Sigmoid colon (tissue), 7 donors: Measurements from ENCODE around the gene PIM3. TPM values are rescaled to one million over a fixed set of nuclear protein-coding genes. Genes with fewer than 3 reads are reported as not detected.

Source experiments
- DNase-seq: peaks from one replicate; pipeline ENCODE4 v3.0.0-alpha.2; 2019
- H3K27ac ChIP-seq, 4 donors: fragments of 200-600 bp; sonication (generic); one replicate each; pipeline ENCODE4 v1.5.1; 2016 to 2019; ENCODE audit warnings: mild to moderate bottlenecking in 1 of 4
- H3K27me3 ChIP-seq, 3 donors: fragments of 200-600 bp; sonication (generic); one replicate each; pipeline ENCODE4 v1.5.1; 2019; ENCODE audit warnings: mild to moderate bottlenecking in 1 of 3
- H3K36me3 ChIP-seq, 4 donors: fragments of 200-600 bp; sonication (generic); one replicate each; pipeline ENCODE4 v1.5.1; 2016 to 2019
- H3K4me1 ChIP-seq, 4 donors: fragments of 200-600 bp; sonication (generic); one replicate each; pipeline ENCODE4 v1.5.1; 2017 to 2019
- H3K4me3 ChIP-seq, 4 donors: fragments of 200-600 bp; sonication (generic); one replicate each; pipeline ENCODE4 v1.5.1; 2017 to 2019; ENCODE audit warnings: mild to moderate bottlenecking in 2 of 4, moderate library complexity in 1 of 4
- H3K9me3 ChIP-seq, 4 donors: fragments of 200-600 bp in 3 of 4; sonication (generic) in 3 of 4; one replicate each; pipeline versions ENCODE4 v1.5.1 to v1.6.1; 2013 to 2019
- EP300 ChIP-seq, 4 donors: sonication (generic); formaldehyde crosslinking; IDR thresholded peaks; one replicate each; pipeline ENCODE4 v1.6.1; 2017; ENCODE audit warnings: antibody characterized with exemption in 4 of 4
- POLR2A ChIP-seq, 2 donors: fragments of 450-650 bp; IDR thresholded peaks; one replicate each; pipeline ENCODE4 v1.6.1; 2016; ENCODE audit warnings: antibody characterized with exemption in 2 of 2, mild to moderate bottlenecking in 2 of 2, moderate library complexity in 2 of 2
- POLR2AphosphoS5 ChIP-seq, 4 donors: sonication (generic); formaldehyde crosslinking; IDR thresholded peaks; one replicate each; pipeline ENCODE4 v1.6.1; 2017; ENCODE audit warnings: antibody characterized with exemption in 4 of 4
- WGBS, 2 donors: extraction: QIAGEN DNeasy Blood & Tissue Kit; methylation state at CpG; one replicate each; pipeline ENCODE4 v1.1.7; 2013; 5-methylcytosine and 5-hydroxymethylcytosine counted together
- intact Hi-C: fragments of 100-400 bp; cut with DNase I; formaldehyde crosslinking; loops from one replicate; pipeline ENCODE4 v1.15.1; 2023
- polyA plus RNA-seq, 3 donors: library from polyadenylated mRNA; stranded (reverse); fragments of 200-250 nt; gene quantifications; one replicate each; pipeline ENCODE4 v1.2.3, GENCODE V29; 2013
- total RNA-seq, 4 donors: library from RNA; depleted of rRNA; stranded (reverse); fragments of >200 nt; gene quantifications; one replicate each; pipeline ENCODE4 v1.1.0, GENCODE V29; 2016
- TF ChIP-seq, protein P1 (sequence below), 4 experiments: fragments of 450-650 bp in 3 of 4; fragments of 200-600 bp in 1 of 4; IDR thresholded peaks; one replicate each; pipeline ENCODE4 v1.5.1; 2016 to 2019; ENCODE audit warnings: antibody characterized with exemption in 4 of 4, mild to moderate bottlenecking in 3 of 4, moderate library complexity in 2 of 4
- donor health status: healthy with polysubstance abuse.
- donor health status: Bipolar disorder and iron deficiency.
- donor health status: healthy.

The PIM3 gene
- total RNA-seq (10 to 100 TPM; 26.3 to 50.0 (median 41.8) TPM), polyA plus RNA-seq (100 to 1,000 TPM in 1 of 3 donors, 10 to 100 TPM in 2; 34.8 to 126 (median 60.1) TPM)

- intact Hi-C loops: loop anchor here (1.0 to 10.0 kb wide), 5 partner anchors 24 to 224 kb away; partner anchors contain the start of genes ALG12, BRD1, CRELD2 and TRABD
- TF ChIP-seq, protein P1, sequence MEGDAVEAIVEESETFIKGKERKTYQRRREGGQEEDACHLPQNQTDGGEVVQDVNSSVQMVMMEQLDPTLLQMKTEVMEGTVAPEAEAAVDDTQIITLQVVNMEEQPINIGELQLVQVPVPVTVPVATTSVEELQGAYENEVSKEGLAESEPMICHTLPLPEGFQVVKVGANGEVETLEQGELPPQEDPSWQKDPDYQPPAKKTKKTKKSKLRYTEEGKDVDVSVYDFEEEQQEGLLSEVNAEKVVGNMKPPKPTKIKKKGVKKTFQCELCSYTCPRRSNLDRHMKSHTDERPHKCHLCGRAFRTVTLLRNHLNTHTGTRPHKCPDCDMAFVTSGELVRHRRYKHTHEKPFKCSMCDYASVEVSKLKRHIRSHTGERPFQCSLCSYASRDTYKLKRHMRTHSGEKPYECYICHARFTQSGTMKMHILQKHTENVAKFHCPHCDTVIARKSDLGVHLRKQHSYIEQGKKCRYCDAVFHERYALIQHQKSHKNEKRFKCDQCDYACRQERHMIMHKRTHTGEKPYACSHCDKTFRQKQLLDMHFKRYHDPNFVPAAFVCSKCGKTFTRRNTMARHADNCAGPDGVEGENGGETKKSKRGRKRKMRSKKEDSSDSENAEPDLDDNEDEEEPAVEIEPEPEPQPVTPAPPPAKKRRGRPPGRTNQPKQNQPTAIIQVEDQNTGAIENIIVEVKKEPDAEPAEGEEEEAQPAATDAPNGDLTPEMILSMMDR (IDR thresholded peaks at IDR 0.05): no peak
- TF ChIP-seq POLR2AphosphoS5 (IDR thresholded peaks at IDR 0.05) (peak; percentile 73 to 92 (median 80)), POLR2A (IDR thresholded peaks at IDR 0.05) (peak; percentile 32 to 89)
- no peaks in the 10 kb centered on the region for H3K9me3 ChIP-seq
- 1% methylated on average over 137 of the region's 137 CpGs for WGBS, 2 donors
- peak; percentile 97 for DNase-seq
- no peaks in the 10 kb centered on the region for H3K27me3 ChIP-seq
- peak within 1 kb of the TSS; percentile 67 to 96 (median 82) for H3K4me3 ChIP-seq
- peak within 1 kb of the TSS; percentile 89 to 99 (median 96) for H3K27ac ChIP-seq
- H3K36me3 ChIP-seq: peaks cover 11 to 24% (median 16%) of the 10 kb centered on the region in 4 donors
- H3K4me1 ChIP-seq: peaks cover 0 to 51% (median 34%) of the 10 kb centered on the region in 4 donors
Measured at GRCh38 chr22:49960159-49961004, at the start of gene PIM3. Gene PIM3 (plus strand): TSS chr22:49960772. CDS start chr22:49960948, 176 bp downstream.

DNA sequence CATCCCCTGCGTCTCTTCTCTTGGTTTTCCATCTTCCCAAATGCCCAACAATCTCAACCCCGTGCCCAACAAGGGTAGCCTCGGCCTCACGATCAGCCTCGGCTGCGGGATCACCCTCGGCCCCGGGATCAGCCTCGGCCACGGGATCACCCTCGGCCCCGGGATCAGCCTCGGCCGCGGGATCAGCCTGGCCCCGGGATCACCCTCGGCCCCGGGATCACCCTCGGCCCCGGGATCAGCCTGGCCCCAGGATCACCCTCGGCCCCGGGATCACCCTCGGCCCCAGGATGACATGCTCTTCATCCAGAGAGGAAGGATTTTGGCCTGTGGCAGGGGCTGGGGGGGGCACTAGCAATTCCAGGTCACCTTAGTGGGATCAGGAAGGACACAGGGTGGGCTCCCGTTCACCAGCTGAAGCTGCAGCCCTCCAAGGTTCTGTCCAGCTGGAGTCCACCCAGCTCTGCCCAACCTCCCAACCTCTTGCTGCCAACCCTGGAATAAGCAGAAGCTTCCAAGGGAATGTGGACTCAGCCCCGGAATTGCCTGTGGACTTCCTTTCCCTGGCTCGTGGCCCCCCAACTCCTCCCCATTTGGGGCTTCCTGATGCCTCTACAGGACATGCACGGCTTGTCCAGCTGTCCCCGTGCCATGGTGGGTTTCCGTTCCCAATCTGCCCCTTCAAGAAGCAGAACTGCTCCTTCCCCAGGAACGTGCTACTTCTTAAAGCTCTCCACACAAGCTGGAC, 48.5 kb upstream of the PIM3 start:
- intact Hi-C loops: loop anchor here (10.0 kb wide), 1 partner anchor 117 kb away; no protein-coding TSS in a partner anchor
- WGBS, 2 donors: 95 to 97% methylated on average over 30 of the region's 30 CpGs
- no peaks in the 10 kb centered on the region for H3K9me3 ChIP-seq
- no peak for DNase-seq
- peaks cover 11 to 63% (median 21%) of the 10 kb centered on the region in 4 donors for H3K36me3 ChIP-seq
- TF ChIP-seq POLR2A (IDR thresholded peaks at IDR 0.05) (no peak), EP300 (IDR thresholded peaks at IDR 0.05) (no peak), POLR2AphosphoS5 (IDR thresholded peaks at IDR 0.05) (no peak)
- TF ChIP-seq, protein P1 (IDR thresholded peaks at IDR 0.05): no peak
- no peak overlapping the region for H3K27ac ChIP-seq
- H3K27me3 ChIP-seq: no peaks in the 10 kb centered on the region
- H3K4me3 ChIP-seq: no peak overlapping the region
- peaks cover 0 to 6% (median 4%) of the 10 kb centered on the region in 4 donors for H3K4me1 ChIP-seq

DNA sequence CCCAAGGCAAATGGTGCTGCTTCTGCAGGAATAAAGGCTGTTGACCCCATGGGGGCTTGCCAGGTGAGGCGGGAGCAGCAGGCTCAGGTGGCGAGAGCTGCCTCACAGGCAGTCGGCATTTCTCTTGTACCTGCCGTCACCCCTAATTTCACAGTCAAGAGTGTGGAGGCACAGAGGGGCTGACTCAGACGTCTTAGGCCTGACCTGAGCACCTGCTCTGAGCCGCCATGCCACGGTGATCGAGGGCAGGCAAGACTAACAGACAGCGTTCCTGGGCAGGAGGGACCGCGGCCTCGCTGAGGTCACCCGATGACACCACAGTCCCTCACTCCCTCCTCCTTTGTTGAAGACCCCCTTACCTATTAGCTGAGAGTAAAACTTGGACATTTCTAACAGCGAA, 47.5 kb upstream of the PIM3 start:
- peaks cover 1 to 53% (median 13%) of the 10 kb centered on the region in 4 donors for H3K36me3 ChIP-seq
- no peak overlapping the region for H3K27ac ChIP-seq
- DNase-seq: no peak
- 97% methylated on average over 14 of the region's 14 CpGs for WGBS, 2 donors
- peaks cover 0 to 14% (median 12%) of the 10 kb centered on the region in 4 donors for H3K4me1 ChIP-seq
- H3K4me3 ChIP-seq: no peak overlapping the region
- no peaks in the 10 kb centered on the region for H3K27me3 ChIP-seq
- intact Hi-C loops: loop anchor here (10.0 kb wide), 1 partner anchor 118 kb away; no protein-coding TSS in a partner anchor
- H3K9me3 ChIP-seq: no peaks in the 10 kb centered on the region
- TF ChIP-seq POLR2A (IDR thresholded peaks at IDR 0.05) (no peak), EP300 (IDR thresholded peaks at IDR 0.05) (no peak), POLR2AphosphoS5 (IDR thresholded peaks at IDR 0.05) (no peak)
- TF ChIP-seq, protein P1 (IDR thresholded peaks at IDR 0.05): no peak

DNA sequence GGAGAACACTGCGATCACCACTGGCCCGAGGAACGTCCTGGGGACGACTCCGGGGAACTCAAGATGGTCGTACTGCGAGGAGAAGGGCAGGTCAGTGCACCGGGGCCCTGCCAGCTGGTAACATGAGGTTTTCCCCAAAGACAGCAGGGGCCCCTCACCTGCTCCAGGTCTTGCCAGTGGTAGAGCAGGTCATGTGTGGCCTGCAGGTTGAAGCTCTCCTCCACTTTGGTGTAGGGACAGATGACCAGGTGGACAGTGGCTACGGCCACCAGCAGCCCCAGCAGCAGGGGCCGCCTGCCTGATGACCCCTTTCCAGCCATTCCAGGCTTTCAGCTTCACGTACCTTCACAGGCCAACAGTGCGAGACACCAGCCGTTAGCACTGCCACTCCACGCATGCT, 47.1 kb upstream of the PIM3 start:
- TF ChIP-seq EP300 (IDR thresholded peaks at IDR 0.05): no peak
- TF ChIP-seq POLR2A (IDR thresholded peaks at IDR 0.05): no peak
- no peak for TF ChIP-seq POLR2AphosphoS5 (IDR thresholded peaks at IDR 0.05)
- TF ChIP-seq, protein P1 (IDR thresholded peaks at IDR 0.05): no peak
- peaks cover 0 to 14% (median 12%) of the 10 kb centered on the region in 4 donors for H3K4me1 ChIP-seq
- DNase-seq: no peak
- H3K4me3 ChIP-seq: no peak overlapping the region
- intact Hi-C loops: loop anchor here (10.0 kb wide), 1 partner anchor 119 kb away; no protein-coding TSS in a partner anchor
- H3K9me3 ChIP-seq: no peaks in the 10 kb centered on the region
- H3K27ac ChIP-seq: no peak overlapping the region
- WGBS, 2 donors: 96 to 97% methylated on average over 14 of the region's 14 CpGs
- no peaks in the 10 kb centered on the region for H3K27me3 ChIP-seq
- H3K36me3 ChIP-seq: peaks cover 0 to 53% (median 13%) of the 10 kb centered on the region in 4 donors
